Liver (tissue), 3 donors: ENCODE measurements around the gene TMEM179.

Experiments
- FOXA1 ChIP-seq: IDR thresholded peaks from 2 replicates; pipeline ENCODE4 v1.6.1; 2016; ENCODE audit warnings: antibody characterized with exemption
- MAX ChIP-seq: IDR thresholded peaks from 2 replicates; pipeline ENCODE4 v1.6.1; 2016; ENCODE audit warnings: antibody characterized with exemption
- RAD21 ChIP-seq, 2 donors: IDR thresholded peaks; 2 replicates each; pipeline ENCODE4 v1.6.1; 2016; ENCODE audit warnings: antibody characterized with exemption in 2 of 2, mild to moderate bottlenecking in 2 of 2
- REST ChIP-seq: IDR thresholded peaks from 2 replicates; pipeline ENCODE4 v1.6.1; 2016; ENCODE audit warnings: antibody characterized with exemption, mild to moderate bottlenecking
- RXRA ChIP-seq, 2 donors: IDR thresholded peaks; 2 replicates each; pipeline ENCODE4 v1.6.1; 2017 to 2018; ENCODE audit warnings: antibody characterized with exemption in 2 of 2, mild to moderate bottlenecking in 1 of 2
- TAF1 ChIP-seq: conservative IDR thresholded peaks from 2 replicates; pipeline ENCODE4 v1.6.1; 2016; ENCODE audit warnings: antibody characterized with exemption, mild to moderate bottlenecking
- ZBTB33 ChIP-seq: IDR thresholded peaks from 2 replicates; pipeline ENCODE4 v1.6.1; 2016; ENCODE audit warnings: antibody characterized with exemption
- TF ChIP-seq, protein P1 (sequence below): fragments of 150-350 bp; IDR thresholded peaks from 2 replicates; pipeline ENCODE4 v1.5.1; 2017; ENCODE audit warnings: improper control_type of control experiment, low read depth, low read length; ENCODE audit not compliant: missing input control
- TF ChIP-seq, protein P2 (sequence below): IDR thresholded peaks from 2 replicates; pipeline ENCODE4 v1.6.1; 2016; ENCODE audit warnings: antibody characterized with exemption
- donor health status: healthy.
- donor health status: healthy.

DNA sequence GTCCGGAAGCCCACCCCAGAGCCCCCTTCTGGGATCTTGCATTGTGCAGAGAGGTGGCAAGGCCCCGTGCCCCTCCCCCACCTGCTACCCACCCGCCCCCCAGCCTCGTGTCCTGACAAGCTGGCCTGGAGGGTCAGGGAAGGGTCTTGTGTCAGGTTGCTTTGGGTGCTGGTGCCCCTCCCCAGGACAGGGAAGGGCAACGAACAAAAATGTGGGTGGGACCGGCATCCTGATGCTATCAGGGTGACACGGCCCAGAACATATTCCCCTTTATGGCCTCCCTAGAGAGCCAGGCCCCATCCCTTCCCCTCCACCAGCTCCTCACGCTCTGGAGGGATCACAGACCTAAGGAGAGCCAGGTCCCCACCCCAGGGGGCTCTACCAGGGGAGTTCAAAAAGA, 38.7 kb upstream of the TMEM179 start:
- TF ChIP-seq, protein P1, sequence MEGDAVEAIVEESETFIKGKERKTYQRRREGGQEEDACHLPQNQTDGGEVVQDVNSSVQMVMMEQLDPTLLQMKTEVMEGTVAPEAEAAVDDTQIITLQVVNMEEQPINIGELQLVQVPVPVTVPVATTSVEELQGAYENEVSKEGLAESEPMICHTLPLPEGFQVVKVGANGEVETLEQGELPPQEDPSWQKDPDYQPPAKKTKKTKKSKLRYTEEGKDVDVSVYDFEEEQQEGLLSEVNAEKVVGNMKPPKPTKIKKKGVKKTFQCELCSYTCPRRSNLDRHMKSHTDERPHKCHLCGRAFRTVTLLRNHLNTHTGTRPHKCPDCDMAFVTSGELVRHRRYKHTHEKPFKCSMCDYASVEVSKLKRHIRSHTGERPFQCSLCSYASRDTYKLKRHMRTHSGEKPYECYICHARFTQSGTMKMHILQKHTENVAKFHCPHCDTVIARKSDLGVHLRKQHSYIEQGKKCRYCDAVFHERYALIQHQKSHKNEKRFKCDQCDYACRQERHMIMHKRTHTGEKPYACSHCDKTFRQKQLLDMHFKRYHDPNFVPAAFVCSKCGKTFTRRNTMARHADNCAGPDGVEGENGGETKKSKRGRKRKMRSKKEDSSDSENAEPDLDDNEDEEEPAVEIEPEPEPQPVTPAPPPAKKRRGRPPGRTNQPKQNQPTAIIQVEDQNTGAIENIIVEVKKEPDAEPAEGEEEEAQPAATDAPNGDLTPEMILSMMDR, result no peak
- TF ChIP-seq RXRA (IDR thresholded peaks at IDR 0.05) (no peak), REST (no peak), TAF1 (no peak), ZBTB33 (no peak), FOXA1 (no peak), MAX (no peak), RAD21 (IDR thresholded peaks at IDR 0.05) (no peak)
- TF ChIP-seq, protein P2, sequence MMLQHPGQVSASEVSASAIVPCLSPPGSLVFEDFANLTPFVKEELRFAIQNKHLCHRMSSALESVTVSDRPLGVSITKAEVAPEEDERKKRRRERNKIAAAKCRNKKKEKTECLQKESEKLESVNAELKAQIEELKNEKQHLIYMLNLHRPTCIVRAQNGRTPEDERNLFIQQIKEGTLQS, result no peak
